Vagina (tissue), 2 donors: ENCODE measurements around the gene SLC22A14.

Experiments used
- POLR2A ChIP-seq, 2 donors: fragments of 450-650 bp; IDR thresholded peaks; one replicate each; pipeline ENCODE4 v1.6.1; 2017; ENCODE audit warnings: antibody characterized with exemption in 2 of 2, mild to moderate bottlenecking in 2 of 2, moderate library complexity in 2 of 2
- POLR2AphosphoS5 ChIP-seq, 2 donors: sonication (generic); formaldehyde crosslinking; IDR thresholded peaks; one replicate each; pipeline ENCODE4 v1.9.0; 2017; ENCODE audit warnings: antibody characterized with exemption in 2 of 2, mild to moderate bottlenecking in 2 of 2, low read depth in 1 of 2; ENCODE audit not compliant: insufficient read depth in 1 of 2
- TF ChIP-seq, protein P1 (sequence below), 3 experiments: fragments of 450-650 bp in 2 of 3; fragments of 200-600 bp in 1 of 3; sonication (generic) in 1 of 3; IDR thresholded peaks; one replicate each; pipeline ENCODE4 v1.5.1; 2017 to 2019; ENCODE audit warnings: antibody characterized with exemption in 3 of 3, mild to moderate bottlenecking in 2 of 3, moderate library complexity in 2 of 3

DNA sequence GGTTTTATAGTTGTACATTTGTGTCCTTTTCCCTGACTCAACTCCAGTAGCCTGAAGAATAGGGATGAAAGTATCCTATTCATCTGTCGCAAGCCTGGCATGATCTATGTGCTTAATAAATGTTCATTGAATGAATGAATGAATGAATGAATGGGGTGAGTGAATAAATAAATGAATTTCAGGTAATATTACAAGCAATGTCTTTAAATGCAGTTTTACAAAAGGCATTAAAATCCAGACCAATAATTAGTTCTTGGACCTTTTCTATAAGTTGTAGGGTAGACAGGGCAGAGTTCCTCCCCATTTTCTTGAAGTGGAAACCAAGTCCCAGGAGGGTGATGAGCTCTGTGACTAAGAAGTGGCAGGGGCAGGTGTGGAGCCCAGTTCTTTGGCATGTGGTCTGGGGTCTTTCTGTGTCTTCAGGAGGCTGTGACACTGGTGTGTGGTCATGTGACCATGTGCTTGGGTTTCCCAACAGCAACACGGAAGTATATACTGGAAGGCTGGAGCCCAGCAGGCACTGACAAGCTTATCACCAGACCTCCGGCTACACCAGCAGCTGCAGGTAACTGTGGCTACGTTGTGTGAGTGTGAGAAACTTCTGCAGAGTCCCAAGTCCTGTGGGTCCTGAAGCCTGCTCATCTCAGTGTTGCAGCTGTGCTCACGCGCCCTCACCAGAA is 82.8 kb downstream of the SLC22A14 start:
- TF ChIP-seq, protein P1, sequence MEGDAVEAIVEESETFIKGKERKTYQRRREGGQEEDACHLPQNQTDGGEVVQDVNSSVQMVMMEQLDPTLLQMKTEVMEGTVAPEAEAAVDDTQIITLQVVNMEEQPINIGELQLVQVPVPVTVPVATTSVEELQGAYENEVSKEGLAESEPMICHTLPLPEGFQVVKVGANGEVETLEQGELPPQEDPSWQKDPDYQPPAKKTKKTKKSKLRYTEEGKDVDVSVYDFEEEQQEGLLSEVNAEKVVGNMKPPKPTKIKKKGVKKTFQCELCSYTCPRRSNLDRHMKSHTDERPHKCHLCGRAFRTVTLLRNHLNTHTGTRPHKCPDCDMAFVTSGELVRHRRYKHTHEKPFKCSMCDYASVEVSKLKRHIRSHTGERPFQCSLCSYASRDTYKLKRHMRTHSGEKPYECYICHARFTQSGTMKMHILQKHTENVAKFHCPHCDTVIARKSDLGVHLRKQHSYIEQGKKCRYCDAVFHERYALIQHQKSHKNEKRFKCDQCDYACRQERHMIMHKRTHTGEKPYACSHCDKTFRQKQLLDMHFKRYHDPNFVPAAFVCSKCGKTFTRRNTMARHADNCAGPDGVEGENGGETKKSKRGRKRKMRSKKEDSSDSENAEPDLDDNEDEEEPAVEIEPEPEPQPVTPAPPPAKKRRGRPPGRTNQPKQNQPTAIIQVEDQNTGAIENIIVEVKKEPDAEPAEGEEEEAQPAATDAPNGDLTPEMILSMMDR (IDR thresholded peaks at IDR 0.05) = no peak
- TF ChIP-seq POLR2A (IDR thresholded peaks at IDR 0.05) = no peak
- TF ChIP-seq POLR2AphosphoS5 (IDR thresholded peaks at IDR 0.05; ENCODE audit: insufficient read depth in 1 of 2, low read depth in 1 of 2) = no peak
